ENCODE data around the gene OR4K5. TPM values are rescaled to one million over a fixed set of nuclear protein-coding genes. Genes with fewer than 3 reads are reported as not detected.

OR4K5 gene
- total RNA-seq, 1 experiment from 2014 or later = not detected

GRCh38 chr14:19930617-19931016 is 10.2 kb downstream of the OR4K5 start, which contains the start of gene OR4K1:
Gene OR4K1 (plus strand): TSS chr14:19930917. CDS start chr14:19935667, 4,750 bp downstream.
- Histone ChIP-seq H4K91ac (ENCODE audit: insufficient read length, low read depth, low read length) (no peak within 1 kb of the TSS), H3K9me3 (ENCODE audit: control insufficient read depth, low read depth, low read length) (peaks cover 94% of the 10 kb centered on the region)

More at GRCh38 chr14:19930617-19931016, 10.2 kb downstream of the OR4K5 start, which contains the start of gene OR4K1:
- Histone ChIP-seq H2BK20ac (ENCODE audit: low read depth, low read length, poor library complexity, severe bottlenecking) (no peak within 1 kb of the TSS), H4K20me1 (ENCODE audit: control insufficient read depth, insufficient read depth, insufficient read length) (no peaks in the 10 kb centered on the region), H2BK15ac (ENCODE audit: low read depth, low read length) (no peak within 1 kb of the TSS), H3K4me2 (ENCODE audit: insufficient read depth, insufficient read length, low read length) (no peak within 1 kb of the TSS), H3K23ac (ENCODE audit: insufficient read length, low read depth, low read length) (no peak within 1 kb of the TSS), H2AFZ (ENCODE audit: low read length) (no peak within 1 kb of the TSS), H3K79me2 (ENCODE audit: insufficient read depth, low read length) (no peaks in the 10 kb centered on the region), H4K8ac (replicated peaks; ENCODE audit: insufficient read length, low read depth, low read length) (no peak within 1 kb of the TSS), H3K9ac (ENCODE audit: extremely low read depth, insufficient read length, low read length) (no peak within 1 kb of the TSS), H3K79me1 (ENCODE audit: insufficient read depth, low read depth, low read length, poor library complexity, severe bottlenecking) (no peaks in the 10 kb centered on the region), H2BK120ac (ENCODE audit: low read depth, low read length, poor library complexity, severe bottlenecking) (no peak within 1 kb of the TSS), H3K4ac (ENCODE audit: low read depth, low read length) (no peak within 1 kb of the TSS), H3K23me2 (ENCODE audit: insufficient read length, low read depth, low read length, poor library complexity, severe bottlenecking) (no peaks in the 10 kb centered on the region), H3K14ac (ENCODE audit: insufficient read depth, low read length) (no peak within 1 kb of the TSS), H2AK5ac (ENCODE audit: insufficient read length, low read length) (no peak within 1 kb of the TSS), H3K27ac (ENCODE audit: insufficient read length, low read depth, low read length) (no peak within 1 kb of the TSS), H2BK12ac (ENCODE audit: insufficient read length, low read depth, low read length) (no peak within 1 kb of the TSS), H3T11ph (ENCODE audit: low read length) (no peak within 1 kb of the TSS), H3K27me3 (ENCODE audit: insufficient read depth, low read length) (no peaks in the 10 kb centered on the region), H4K5ac (ENCODE audit: insufficient read length, low read depth, low read length) (no peak within 1 kb of the TSS), H3K18ac (ENCODE audit: insufficient read length, low read depth, low read length) (no peak within 1 kb of the TSS), H2BK5ac (ENCODE audit: insufficient read length, low read length) (no peak within 1 kb of the TSS), H3K56ac (ENCODE audit: insufficient read length, low read depth, low read length) (no peak within 1 kb of the TSS), H3K4me1 (ENCODE audit: insufficient read depth, low read length) (no peaks in the 10 kb centered on the region)
- no peak within 1 kb of the TSS for H3K4me3 Mint-ChIP-seq
- no peak within 1 kb of the TSS for H3K27ac Mint-ChIP-seq
- H3K9me3 Mint-ChIP-seq = peaks cover 62 to 64% of the 10 kb centered on the region in 2 experiments
- H3K36me3 Mint-ChIP-seq (ENCODE audit: insufficient read depth in 1 of 3, low read depth in 3 of 3) = peaks cover 4 to 36% (median 20%) of the 10 kb centered on the region in 3 experiments; a peak in 6 of 7 replicates
- H3K4me1 Mint-ChIP-seq = no peaks in the 10 kb centered on the region
- no peak for DNase-seq
- no peaks in the 10 kb centered on the region; the same call in 1 of the 2 replicates for H3K27me3 Mint-ChIP-seq (ENCODE audit: low read depth)
- no CpG with 5 or more reads among the region's 3 CpGs for WGBS (ENCODE audit: extremely low coverage, insufficient read length, low lambda C conversion rate)
- TF ChIP-seq CTCF (conservative IDR thresholded peaks at IDR 0.05) = no peak

Measured in H9 (cell line).